Kidney (tissue), 14 donors: ENCODE results near the gene TCTA. TPM values are rescaled to one million over a fixed set of nuclear protein-coding genes. Genes with fewer than 3 reads are reported as not detected.

Experiments used
- DNase-seq, 5 donors: peaks; one replicate each; pipeline ENCODE4 v3.0.0-alpha.2; 2013 to 2020
- FAIRE-seq: peaks from 2 replicates; lab custom pipeline; 2012; peaks lifted over from hg19 to GRCh38; lab: Jason Lieb, UNC
- H3K27ac ChIP-seq, 2 donors: one replicate each; pipeline ENCODE4 v1.7.0; 2013; ENCODE audit warnings: low read depth in 2 of 2, low read length in 2 of 2, inconsistent platforms in 1 of 2
- H3K27me3 ChIP-seq: one replicate; pipeline ENCODE4 v1.7.1; 2013; ENCODE audit warnings: low read length, inconsistent platforms; ENCODE audit not compliant: control insufficient read depth, insufficient read depth
- H3K36me3 ChIP-seq, 3 donors: one replicate each; pipeline versions ENCODE4 v1.7.0 to v1.7.1; 2013; ENCODE audit warnings: low read length in 3 of 3, control low read depth in 1 of 3, inconsistent platforms in 1 of 3; ENCODE audit not compliant: insufficient read depth in 3 of 3, control insufficient read depth in 2 of 3
- H3K4me1 ChIP-seq, 3 donors: one replicate each; pipeline versions ENCODE4 v1.7.0 to v1.7.1; 2013; ENCODE audit warnings: low read length in 3 of 3, inconsistent platforms in 1 of 3, low read depth in 1 of 3; ENCODE audit not compliant: control insufficient read depth in 2 of 3, insufficient read depth in 2 of 3
- H3K4me3 ChIP-seq, 3 donors: one replicate each; pipeline versions ENCODE4 v1.7.0 to v1.8.1; 2013; ENCODE audit warnings: low read length in 3 of 3, control low read depth in 1 of 3, inconsistent platforms in 1 of 3
- H3K9ac ChIP-seq, 3 donors: one replicate each; pipeline versions ENCODE4 v1.7.0 to v1.7.1; 2013; ENCODE audit warnings: low read length in 3 of 3, control low read depth in 1 of 3, inconsistent platforms in 1 of 3
- H3K9me3 ChIP-seq, 3 donors: one replicate each; pipeline versions ENCODE4 v1.7.0 to v1.7.1; 2013; ENCODE audit warnings: low read length in 3 of 3, control low read depth in 1 of 3, inconsistent platforms in 1 of 3; ENCODE audit not compliant: control insufficient read depth in 2 of 3, insufficient read depth in 1 of 3
- CTCF ChIP-seq: IDR thresholded peaks from 3 replicates; pipeline ENCODE4 v1.5.1; 2012; ENCODE audit warnings: mild to moderate bottlenecking, moderate library complexity, borderline replicate concordance; ENCODE audit not compliant: insufficient read depth; ENCODE audit errors: extremely low read depth
- intact Hi-C: fragments of 100-400 bp; cut with DNase I; formaldehyde crosslinking; loops from one replicate; pipeline ENCODE4 v1.11.1; 2022
- polyA plus RNA-seq: library from polyadenylated mRNA; stranded (reverse); fragments of 350-450 nt; fragmentation: Illumina TruSeq; extraction: RNeasy Lipid Tissue Mini Kit (QIAGEN cat#74804); gene quantifications from one replicate; pipeline ENCODE4 v1.2.3, GENCODE V29; 2014; ENCODE audit warnings: low read depth, low replicate concordance; ENCODE audit not compliant: insufficient read depth
- total RNA-seq: library from RNA; stranded (reverse); fragmentation: NEBNext Ultra II Directional; extraction: Animal tissue kit (Norgen Biotek cat#: 25700); gene quantifications from one replicate; pipeline ENCODE4 v1.2.1, GENCODE V29; 2021
- donor health status: control.
- donor health status: control.
- donor health status: control.
- donor health status: control.
- donor health status: control.
- donor health status: DM: yes; HTN: yes; CAD: no.
- donor health status: Normal renal cell carcinoma (clear cell type).

Gene TCTA
- total and polyA plus RNA-seq, 2 donors from 2014 or later, result 76.7 to 83.2 TPM

- H3K9me3 ChIP-seq, result no peaks in the 10 kb centered on the region
- no peak for FAIRE-seq
- peaks cover 0 to 7% (median 6%) of the 10 kb centered on the region in 3 donors for H3K4me1 ChIP-seq
- DNase-seq, result no peak
- no peak overlapping the region for H3K4me3 ChIP-seq
- no peak for TF ChIP-seq CTCF
- no peak overlapping the region for H3K27ac ChIP-seq
- H3K36me3 ChIP-seq, result no peaks in the 10 kb centered on the region
- H3K27me3 ChIP-seq, result no peaks in the 10 kb centered on the region
- intact Hi-C loops, result no loop called here
- H3K9ac ChIP-seq, result no peak overlapping the region
Measured at GRCh38 chr3:49453621-49454020, 41.4 kb downstream of the TCTA start.

- FAIRE-seq, result no peak
- peaks cover 0 to 14% (median 11%) of the 10 kb centered on the region in 3 donors for H3K4me1 ChIP-seq
- no peak overlapping the region for H3K4me3 ChIP-seq
- peak in 4 of 5 donors; percentile 52 to 82 (median 64) for DNase-seq
- H3K9me3 ChIP-seq, result no peaks in the 10 kb centered on the region
- intact Hi-C loops, result no loop called here
- TF ChIP-seq CTCF, result peak; percentile 47
- H3K9ac ChIP-seq, result no peak overlapping the region
- H3K36me3 ChIP-seq, result no peaks in the 10 kb centered on the region
- H3K27me3 ChIP-seq, result no peaks in the 10 kb centered on the region
- H3K27ac ChIP-seq, result peak overlapping the region in 1 of 2 donors; percentile 62
Measured at GRCh38 chr3:49454458-49454857, 42.2 kb downstream of the TCTA start.

- Histone ChIP-seq H3K9me3 (no peaks in the 10 kb centered on the region), H3K4me3 (no peak overlapping the region), H3K4me1 (peaks cover 0 to 19% (median 11%) of the 10 kb centered on the region in 3 donors), H3K36me3 (no peaks in the 10 kb centered on the region), H3K9ac (no peak overlapping the region), H3K27ac (peak overlapping the region; percentile 51 to 62), H3K27me3 (no peaks in the 10 kb centered on the region)
- FAIRE-seq, result no peak
- no peak for TF ChIP-seq CTCF
- peak in 2 of 5 donors; percentile 22 to 47 for DNase-seq
- intact Hi-C loops, result no loop called here
Measured at GRCh38 chr3:49454898-49455681, 42.9 kb downstream of the TCTA start.
